Measurements from ENCODE around the gene TEX261. TPM values are rescaled to one million over a fixed set of nuclear protein-coding genes. Genes with fewer than 3 reads are reported as not detected.

The TEX261 gene
- total and polyA plus RNA-seq, 2 of the 8 experiments (the other 6 are each of a cell fraction or from before 2014, with no cell fraction given) = 25.2 to 30.1 TPM

DNA sequence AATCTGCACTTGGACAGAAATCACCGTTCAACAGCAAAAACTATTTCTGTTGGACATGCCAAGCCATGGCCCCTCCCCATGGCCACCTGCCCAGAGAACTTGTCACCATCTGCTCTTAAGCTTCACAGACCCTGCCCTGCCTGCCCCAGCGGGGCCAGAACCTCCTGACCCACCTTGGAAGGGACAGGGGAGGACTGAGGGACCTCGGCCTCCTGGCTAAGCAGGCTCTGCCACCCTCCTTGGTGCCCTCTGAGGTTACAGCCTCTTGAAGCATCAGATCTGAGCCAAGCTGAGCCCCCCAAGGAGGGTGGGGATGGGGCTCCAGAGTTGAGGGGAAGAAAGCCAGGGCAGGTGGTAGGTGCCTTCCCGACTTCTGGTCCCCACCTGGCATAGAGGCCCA, 6.5 kb downstream of the TEX261 start:
- no peak overlapping the region for H4K5ac ChIP-seq (ENCODE audit: insufficient read length, low read depth, low read length)
- no peaks in the 10 kb centered on the region for H3K23me2 ChIP-seq (ENCODE audit: low read depth, low read length)
- peaks cover 0 to 6% (median 4%) of the 10 kb centered on the region in 4 experiments; a peak in 4 of 7 replicates for H3K4me1 ChIP-seq (replicated peaks in 1 of 4; ENCODE audit: control insufficient read depth in 3 of 4, insufficient read depth in 4 of 4, low read length in 3 of 4)
- H3K4ac ChIP-seq (replicated peaks; ENCODE audit: insufficient read length, low read depth, low read length) = no peak overlapping the region
- H3K4me2 ChIP-seq (ENCODE audit: insufficient read depth in 1 of 2, low read depth in 2 of 2, low read length in 2 of 2) = no peak overlapping the region
- no peaks in the 10 kb centered on the region for H3K9me3 ChIP-seq (ENCODE audit: insufficient read depth in 2 of 2, low read depth in 1 of 2, low read length in 1 of 2)
- H3K18ac ChIP-seq (ENCODE audit: extremely low read depth, low read length) = no peak overlapping the region
- peaks cover 0 to 3% of the 10 kb centered on the region in 2 experiments; a peak in 2 of 4 replicates for H3K79me2 ChIP-seq (ENCODE audit: control insufficient read depth in 1 of 2, insufficient read depth in 2 of 2, low read length in 2 of 2)
- FAIRE-seq (no peak), DNase-seq (ENCODE audit: low read depth in 1 of 2, low spot score in 2 of 2) (no peak)
- H3K23ac ChIP-seq (ENCODE audit: insufficient read length) = no peak overlapping the region
- no peak overlapping the region for H2BK5ac ChIP-seq (ENCODE audit: low read depth, low read length)
- H4K8ac ChIP-seq (ENCODE audit: extremely low read depth, insufficient read depth, low read length) = no peak overlapping the region
- no peak overlapping the region for H2BK20ac ChIP-seq (ENCODE audit: low read length)
- POLR2A ChIA-PET (ENCODE audit: partially characterized antibody) = no interaction called here
- H3K79me1 ChIP-seq (ENCODE audit: low read depth, low read length) = peaks cover 3% of the 10 kb centered on the region; the same call in 1 of the 2 replicates
- H2BK120ac ChIP-seq (replicated peaks; ENCODE audit: low read depth, low read length) = no peak overlapping the region
- no peak overlapping the region for H4K91ac ChIP-seq (replicated peaks; ENCODE audit: insufficient read length, low read length)
- no peak overlapping the region for H3K14ac ChIP-seq (ENCODE audit: insufficient read length)
- H2AFZ ChIP-seq (ENCODE audit: low read length) = no peak overlapping the region
- H3K27ac ChIP-seq (ENCODE audit: low read depth, low read length) = no peak overlapping the region
- H3K9ac ChIP-seq (replicated peaks in 1 of 4; ENCODE audit: extremely low read depth in 1 of 4, low read depth in 3 of 4, low read length in 3 of 4) = no peak overlapping the region
- WGBS, 2 experiments (ENCODE audit: extremely low coverage in 1 of 2, insufficient coverage in 1 of 2, insufficient read length in 1 of 2, insufficient replicate concordance in 2 of 2, low coverage in 1 of 2, low lambda C conversion rate in 2 of 2, missing lambda C conversion rate in 1 of 2) = 93% methylated on average over 4 of the region's 4 CpGs; no CpG with 5 or more reads in 1 of the 2 experiments
- CTCF ChIA-PET (ENCODE audit: partially characterized antibody) = interaction anchor here (1.6 to 2.8 kb wide), 4 partner anchors 11 to 14 kb away, joined by 4 to 11 read pairs (median 4); no protein-coding TSS in a partner anchor
- H3K36me3 ChIP-seq (ENCODE audit: control insufficient read depth in 2 of 4, insufficient read depth in 4 of 4, low read length in 3 of 4) = peaks cover 0 to 9% (median 2%) of the 10 kb centered on the region in 4 experiments; a peak in 2 of 8 replicates
- no peak overlapping the region for H2BK15ac ChIP-seq (ENCODE audit: low read length)
- H4K20me1 ChIP-seq (replicated peaks in 1 of 2; ENCODE audit: control insufficient read depth in 1 of 2, insufficient read depth in 2 of 2, low read length in 2 of 2) = peaks cover 0 to 11% of the 10 kb centered on the region in 2 experiments
- no peak overlapping the region for H2BK12ac ChIP-seq (ENCODE audit: low read depth, low read length)
- H3K56ac ChIP-seq (replicated peaks; ENCODE audit: insufficient read length, low read depth, low read length) = no peak overlapping the region
- H3K27me3 ChIP-seq (replicated peaks in 1 of 4; ENCODE audit: control insufficient read depth in 3 of 4, extremely low read depth in 1 of 4, insufficient read depth in 3 of 4, low read length in 3 of 4) = peaks cover 0 to 2% (median under 1%) of the 10 kb centered on the region in 4 experiments; a peak in 1 of 7 replicates
- no peak overlapping the region for H2AK5ac ChIP-seq (ENCODE audit: low read depth, low read length)
- H3K4me3 ChIP-seq (ENCODE audit: extremely low read depth in 1 of 4, insufficient read depth in 2 of 4, low read depth in 3 of 4, low read length in 4 of 4) = no peak overlapping the region
- no peak for TF ChIP-seq NANOG (IDR thresholded peaks at IDR 0.05; ENCODE audit: insufficient read depth, low read depth, low read length, poor library complexity, severe bottlenecking)
- TF ChIP-seq NRF1 (IDR thresholded peaks at IDR 0.05; ENCODE audit: low read depth, low read length) = no peak

Measured in H1 (cell line).